RWPE1 (cell line): Measurements from ENCODE around the gene ADH1A.

Experiments
- CTCF ChIA-PET: fragments of 350-600 bp; sonication (Branson Sonifier 250); formaldehyde crosslinking; extraction: SDS; loops from one replicate; lab custom pipeline; 2021; lab: Yijun Ruan, JAX
- POLR2A ChIA-PET: fragments of 400-600 bp; formaldehyde crosslinking; extraction: SDS; loops from one replicate; lab custom pipeline; 2020; ENCODE audit warnings: antibody characterized with exemption; ENCODE audit not compliant: low non-redundant PET; lab: Yijun Ruan, JAX
- DNase-seq: peaks from one replicate; pipeline ENCODE4 v3.0.0; 2012; ENCODE audit warnings: low spot score
- H3K27ac ChIP-seq: fragments of 450-650 bp; 2 replicates; pipeline ENCODE4 v1.5.1; 2017
- TF ChIP-seq, protein P1 (sequence below): fragments of 450-650 bp; conservative IDR thresholded peaks from 2 replicates; pipeline ENCODE4 v1.5.1; 2017; ENCODE audit warnings: low read depth, mild to moderate bottlenecking

Gene ADH1A

DNA sequence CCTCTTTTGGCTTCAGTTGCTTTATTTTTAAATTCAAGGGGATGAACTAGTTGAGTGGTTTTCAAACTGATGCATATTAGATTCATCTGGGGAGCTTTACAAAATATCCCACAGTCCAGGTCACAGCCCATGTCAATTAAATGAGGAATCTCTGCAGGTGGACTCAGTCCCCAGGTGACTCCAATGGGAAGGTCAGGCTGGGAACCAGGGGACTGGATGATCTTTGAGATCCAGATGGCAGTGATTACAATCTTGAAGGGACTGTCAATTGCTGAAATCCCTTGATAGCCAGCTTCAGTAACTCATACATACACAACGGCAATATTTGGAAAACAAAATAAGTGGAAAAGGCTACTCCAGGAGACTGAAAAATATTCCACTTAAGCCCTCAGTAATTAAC lies 23.4 kb upstream of the ADH1A start:
- ChIA-PET CTCF (no interaction called here), POLR2A (no interaction called here)
- TF ChIP-seq, protein P1, sequence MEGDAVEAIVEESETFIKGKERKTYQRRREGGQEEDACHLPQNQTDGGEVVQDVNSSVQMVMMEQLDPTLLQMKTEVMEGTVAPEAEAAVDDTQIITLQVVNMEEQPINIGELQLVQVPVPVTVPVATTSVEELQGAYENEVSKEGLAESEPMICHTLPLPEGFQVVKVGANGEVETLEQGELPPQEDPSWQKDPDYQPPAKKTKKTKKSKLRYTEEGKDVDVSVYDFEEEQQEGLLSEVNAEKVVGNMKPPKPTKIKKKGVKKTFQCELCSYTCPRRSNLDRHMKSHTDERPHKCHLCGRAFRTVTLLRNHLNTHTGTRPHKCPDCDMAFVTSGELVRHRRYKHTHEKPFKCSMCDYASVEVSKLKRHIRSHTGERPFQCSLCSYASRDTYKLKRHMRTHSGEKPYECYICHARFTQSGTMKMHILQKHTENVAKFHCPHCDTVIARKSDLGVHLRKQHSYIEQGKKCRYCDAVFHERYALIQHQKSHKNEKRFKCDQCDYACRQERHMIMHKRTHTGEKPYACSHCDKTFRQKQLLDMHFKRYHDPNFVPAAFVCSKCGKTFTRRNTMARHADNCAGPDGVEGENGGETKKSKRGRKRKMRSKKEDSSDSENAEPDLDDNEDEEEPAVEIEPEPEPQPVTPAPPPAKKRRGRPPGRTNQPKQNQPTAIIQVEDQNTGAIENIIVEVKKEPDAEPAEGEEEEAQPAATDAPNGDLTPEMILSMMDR: no peak
- no peak overlapping the region for H3K27ac ChIP-seq
- DNase-seq: no peak

DNA sequence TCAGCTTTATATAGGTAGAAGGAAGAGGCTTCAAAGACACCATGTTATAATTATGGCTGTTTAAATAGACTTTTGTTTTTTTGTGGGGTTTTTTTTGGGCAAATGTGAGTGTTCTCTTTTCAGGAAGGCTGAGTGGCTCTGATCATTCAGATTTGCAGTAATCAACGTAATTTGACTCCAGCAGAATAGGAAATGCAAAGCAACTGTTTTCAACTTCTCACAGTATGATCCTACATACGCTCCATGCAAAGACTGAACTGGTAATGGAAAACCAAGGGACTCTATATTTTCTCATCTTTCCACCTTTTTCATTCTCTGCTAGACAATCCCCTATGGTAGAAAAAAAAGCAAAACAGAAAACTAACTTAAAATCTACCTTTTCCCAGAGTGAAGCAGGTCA lies 19.6 kb upstream of the ADH1A start:
- no peak overlapping the region for H3K27ac ChIP-seq
- CTCF ChIA-PET: no interaction called here
- no peak for DNase-seq
- POLR2A ChIA-PET: no interaction called here
- TF ChIP-seq, protein P1: no peak

DNA sequence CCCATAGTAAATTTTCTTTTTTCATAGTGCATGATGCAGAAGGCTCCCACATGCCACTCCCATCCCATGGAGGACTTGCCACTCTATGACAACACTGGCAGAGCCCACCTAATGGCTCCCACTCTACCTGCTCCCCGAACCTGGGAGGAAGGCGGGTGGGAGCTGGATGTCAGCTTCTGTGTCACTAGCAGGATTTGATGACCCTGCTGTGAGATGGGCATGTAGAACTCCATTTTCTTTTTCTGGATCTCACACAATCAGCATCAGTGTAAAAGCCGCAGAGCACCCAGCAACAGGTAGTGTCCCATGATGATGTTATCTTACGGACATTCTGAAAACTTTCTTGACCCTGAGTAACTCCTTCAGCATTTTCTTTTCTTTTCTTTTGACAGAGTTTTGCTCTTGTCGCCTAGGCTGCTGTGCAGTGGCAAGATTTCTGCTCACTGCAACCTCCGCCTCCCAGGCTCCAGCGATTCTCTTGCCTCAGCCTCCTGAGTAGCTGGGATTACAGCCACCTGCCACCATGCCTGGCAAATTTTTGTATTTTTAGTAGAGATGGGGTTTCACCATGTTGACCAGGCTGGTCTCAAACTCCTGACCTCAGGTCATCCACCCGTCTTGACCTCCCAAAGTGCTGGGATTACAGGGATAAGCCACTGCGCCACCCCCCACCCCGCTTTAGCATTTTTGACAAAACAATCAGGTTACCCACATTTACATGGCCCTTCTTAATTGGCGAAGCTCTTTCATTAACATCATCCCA lies 15.0 kb upstream of the ADH1A start:
- TF ChIP-seq, protein P1: no peak
- H3K27ac ChIP-seq: no peak overlapping the region
- ChIA-PET POLR2A (no interaction called here), CTCF (no interaction called here)
- DNase-seq: no peak

DNA sequence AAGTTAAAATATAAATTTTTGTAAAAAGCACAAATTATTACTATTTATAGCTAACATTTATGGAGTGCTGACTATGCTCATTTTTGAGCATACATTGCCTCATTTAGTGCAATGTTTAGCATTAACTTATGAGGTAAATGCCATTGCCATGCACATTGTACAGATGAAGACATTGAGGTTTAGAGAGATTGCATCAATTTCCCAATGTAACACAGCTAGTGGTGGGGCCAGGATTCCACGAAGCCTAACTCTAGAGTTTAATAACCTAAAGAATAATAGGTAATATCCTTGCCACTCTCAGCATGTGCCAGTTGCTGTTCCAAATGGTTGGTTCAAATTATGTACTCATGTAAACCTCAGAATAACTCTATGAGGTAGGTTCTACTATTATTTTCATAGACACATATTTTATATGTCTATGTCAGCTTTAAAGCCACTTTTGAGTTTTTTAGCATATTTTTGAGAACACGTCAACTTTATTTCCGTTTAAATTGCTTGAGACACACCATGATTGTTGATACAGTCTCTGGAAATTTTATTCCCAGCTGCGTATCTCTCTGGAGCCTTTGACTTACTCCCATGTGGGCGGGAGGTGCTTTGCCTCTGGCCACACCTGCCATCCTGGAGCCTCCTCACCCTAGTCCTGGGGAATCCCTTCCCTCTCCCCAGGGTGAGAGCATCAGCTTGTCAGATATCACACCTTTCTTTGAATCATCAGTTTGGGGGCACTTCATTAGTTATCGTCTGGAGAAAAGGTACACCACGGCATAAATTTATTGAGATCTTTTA lies 10.8 kb upstream of the ADH1A start:
- H3K27ac ChIP-seq: no peak overlapping the region
- no peak for DNase-seq
- POLR2A ChIA-PET: no interaction called here
- TF ChIP-seq, protein P1: no peak
- CTCF ChIA-PET: interaction anchor here (0.5 kb wide), 1 partner anchor 102 kb away, joined by 3 read pairs; no protein-coding TSS in a partner anchor

DNA sequence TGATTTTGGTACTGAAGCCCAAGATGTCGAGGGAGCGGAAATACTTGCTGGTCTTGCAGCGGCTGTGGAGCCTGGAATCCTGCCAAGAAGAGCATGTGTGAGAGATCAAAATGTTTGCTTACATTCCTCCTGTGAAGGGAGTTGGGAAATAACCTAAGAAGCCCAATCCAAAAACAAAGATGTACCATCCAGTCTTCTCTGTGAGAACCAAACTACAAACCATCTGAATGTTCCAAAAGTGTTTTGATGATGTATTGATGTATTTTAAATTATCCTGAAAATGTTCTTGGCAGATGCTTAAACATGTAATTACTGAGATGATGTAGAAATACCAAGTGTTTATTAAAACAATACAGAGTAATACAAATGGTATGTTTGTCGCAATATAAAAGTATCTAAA lies 10.1 kb upstream of the ADH1A start:
- POLR2A ChIA-PET: no interaction called here
- TF ChIP-seq, protein P1: no peak
- DNase-seq: peak; percentile 20
- no peak overlapping the region for H3K27ac ChIP-seq
- CTCF ChIA-PET: interaction anchor here (0.5 kb wide), 1 partner anchor 103 kb away, joined by 3 read pairs; no protein-coding TSS in a partner anchor

DNA sequence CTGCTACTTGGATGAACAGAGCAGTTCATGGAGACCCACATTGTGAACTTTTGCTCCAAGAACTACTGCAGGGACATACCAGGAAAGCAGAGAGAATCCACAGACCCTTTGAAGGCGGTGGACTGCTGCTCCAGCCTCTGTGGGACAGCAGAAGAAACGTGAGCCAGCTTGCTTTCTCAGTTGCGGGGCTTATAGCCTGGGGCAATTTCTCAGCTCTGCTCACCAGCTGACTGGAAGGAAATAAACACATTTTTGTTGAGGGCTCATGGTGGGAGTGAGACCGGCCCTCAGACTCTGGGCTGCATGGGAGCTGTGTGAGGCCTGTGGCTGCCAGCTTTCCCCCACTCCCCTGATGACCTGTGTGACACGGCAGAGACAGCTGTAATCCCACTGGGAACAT lies 2.6 kb upstream of the ADH1A start:
- CTCF ChIA-PET: no interaction called here
- no peak overlapping the region for H3K27ac ChIP-seq
- DNase-seq: no peak
- TF ChIP-seq, protein P1: no peak
- POLR2A ChIA-PET: no interaction called here
